Heart left ventricle (tissue), 16 donors: ENCODE results near the gene CIPC. TPM values are rescaled to one million over a fixed set of nuclear protein-coding genes. Genes with fewer than 3 reads are reported as not detected.

Experiments
- ATAC-seq, 4 donors: fragments of 200-7000 bp; cut with Tn5 transposase; one replicate each; pipeline ENCODE4 v1.9.1; 2020 to 2022; ENCODE audit warnings: moderate library complexity in 4 of 4, mild to moderate bottlenecking in 3 of 4, moderate number of reproducible peaks in 1 of 4
- DNase-seq, 5 donors: peaks; one replicate each; pipeline ENCODE4 v3.0.0-alpha.2; 2020
- H3K27ac ChIP-seq, 12 donors: fragments of 200-600 bp; sonication (generic) in 4 of 12; one replicate each; pipeline versions ENCODE4 v1.5.0 to v1.8.0; 2016 to 2022; ENCODE audit warnings: mild to moderate bottlenecking in 2 of 12
- H3K27me3 ChIP-seq, 9 donors: fragments of 200-600 bp; sonication (generic) in 2 of 9; one replicate each; pipeline versions ENCODE4 v1.5.1 to v1.8.0; 2016 to 2022; ENCODE audit warnings: mild to moderate bottlenecking in 3 of 9
- H3K36me3 ChIP-seq, 9 donors: fragments of 200-600 bp; sonication (generic) in 2 of 9; one replicate each; pipeline versions ENCODE4 v1.5.0 to v1.8.0; 2018 to 2022; ENCODE audit warnings: mild to moderate bottlenecking in 2 of 9
- H3K4me1 ChIP-seq, 12 donors: fragments of 200-600 bp; sonication (generic) in 4 of 12; one replicate each; pipeline versions ENCODE4 v1.5.0 to v1.8.0; 2016 to 2022; ENCODE audit warnings: mild to moderate bottlenecking in 3 of 12
- H3K4me3 ChIP-seq, 12 donors: fragments of 200-600 bp; sonication (generic) in 4 of 12; one replicate each; pipeline versions ENCODE4 v1.5.0 to v1.8.0; 2017 to 2022; ENCODE audit warnings: mild to moderate bottlenecking in 9 of 12, moderate library complexity in 4 of 12
- H3K9me3 ChIP-seq, 12 donors: fragments of 200-600 bp; sonication (generic) in 4 of 12; one replicate each; pipeline versions ENCODE4 v1.5.0 to v1.8.0; 2016 to 2022; ENCODE audit warnings: mild to moderate bottlenecking in 1 of 12
- POLR2A ChIP-seq, 2 donors: fragments of 450-650 bp; IDR thresholded peaks; one replicate each; pipeline ENCODE4 v1.6.1; 2017; ENCODE audit warnings: antibody characterized with exemption in 2 of 2, mild to moderate bottlenecking in 2 of 2, moderate library complexity in 2 of 2
- WGBS, 4 donors: extraction: QIAGEN DNeasy Blood & Tissue Kit in 2 of 4; methylation state at CpG; one replicate each; pipeline versions ENCODE4 v1.1.5 to v1.1.7; 2013 to 2018; 5-methylcytosine and 5-hydroxymethylcytosine counted together
- intact Hi-C, 10 donors: fragments of 100-400 bp; cut with DNase I; formaldehyde crosslinking; loops; one replicate each; pipeline versions ENCODE4 v1.11.1 to v1.14.2; 2022
- polyA plus RNA-seq, 2 donors: library from polyadenylated mRNA; stranded (reverse); fragments of 200-250 nt; gene quantifications; one replicate each; pipeline ENCODE4 v1.2.3, GENCODE V29; 2013
- total RNA-seq, 9 donors: library from RNA; depleted of rRNA in 2 of 9; stranded (reverse); fragments of >200 nt in 2 of 9; fragmentation: NEBNext Ultra II Directional in 3 of 9; extraction: Animal tissue kit (Norgen Biotek cat#: 25700) in 3 of 9; gene quantifications; one replicate each; pipeline versions ENCODE4 v1.1.0 to v1.2.4, GENCODE V29; 2016 to 2023
- TF ChIP-seq, protein P1 (sequence below), 12 donors: fragments of 200-600 bp; sonication (generic) in 4 of 12; IDR thresholded peaks; one replicate each; pipeline versions ENCODE4 v1.5.0 to v1.8.0; 2018 to 2022; ENCODE audit warnings: antibody characterized with exemption in 12 of 12, mild to moderate bottlenecking in 5 of 12
- donor health status: ischemic (EF 13 %, LVEDD 7.1; RV severe dilation, severe dysfunction).
- donor health status: healthy with polysubstance abuse.
- donor health status: DM: no; HTN: yes; CAD: no.
- donor health status: DM: no; HTN: no; CAD: no.
- donor health status: ischemic (EF 25% LVEDD 6.9; RV normal size, moderate dysfunction).
- donor health status: ischemic (EF 25% LVEDD 5.7; RV mildly dilated, moderate dysfunction).
- donor health status: healthy.
- donor health status: DM: yes; HTN: yes; CAD: no.
- donor health status: ischemic (EF 35%, LVEDD 5.7; RV mildly dilated, moderate dysfunction).
- donor health status: nonischemic (EF 11% LVEDD 7.7; RV severe dilation, severe dysfunction).
- donor health status: DM: yes; HTN: yes; CAD: no.
- donor health status: PGD.
- donor health status: ischemic (EF 29% LVEDD 5.4; RV normal size, mild dysfunction).
- donor health status: nonischemic (EF 23%, LVEDD 6.1; RV moderate dilation, normal function).

The CIPC gene
- total and polyA plus RNA-seq, 11 donors, result 10.9 to 85.9 (median 61.3) TPM

DNA sequence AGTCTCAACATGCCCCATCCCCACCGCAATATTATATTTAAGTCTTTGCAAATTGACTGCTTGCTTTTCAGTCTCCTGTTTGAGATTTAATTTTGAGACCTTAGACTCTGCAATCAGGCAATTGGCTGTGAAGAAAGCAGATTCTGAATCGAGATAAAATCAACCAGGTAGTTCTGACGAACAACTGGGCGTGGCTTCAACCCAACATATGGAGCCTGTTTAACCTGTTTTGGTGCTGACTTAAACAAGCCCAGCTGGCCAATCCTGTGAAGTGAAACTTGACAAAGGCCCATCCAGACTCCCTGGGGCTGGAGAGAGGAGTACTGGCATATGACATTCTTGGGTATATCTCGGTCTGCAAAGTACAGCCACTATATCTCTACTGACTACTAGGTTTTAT, 9.8 kb upstream of the CIPC start:
- H3K36me3 ChIP-seq, result no peaks in the 10 kb centered on the region
- no peaks in the 10 kb centered on the region for H3K27me3 ChIP-seq
- 72 to 79% (median 74%) methylated on average over 5 of the region's 5 CpGs for WGBS, 4 donors
- intact Hi-C loops, result no loop called here
- H3K27ac ChIP-seq, result no peak overlapping the region
- no peak for ATAC-seq
- H3K4me3 ChIP-seq, result no peak overlapping the region
- TF ChIP-seq, protein P1, sequence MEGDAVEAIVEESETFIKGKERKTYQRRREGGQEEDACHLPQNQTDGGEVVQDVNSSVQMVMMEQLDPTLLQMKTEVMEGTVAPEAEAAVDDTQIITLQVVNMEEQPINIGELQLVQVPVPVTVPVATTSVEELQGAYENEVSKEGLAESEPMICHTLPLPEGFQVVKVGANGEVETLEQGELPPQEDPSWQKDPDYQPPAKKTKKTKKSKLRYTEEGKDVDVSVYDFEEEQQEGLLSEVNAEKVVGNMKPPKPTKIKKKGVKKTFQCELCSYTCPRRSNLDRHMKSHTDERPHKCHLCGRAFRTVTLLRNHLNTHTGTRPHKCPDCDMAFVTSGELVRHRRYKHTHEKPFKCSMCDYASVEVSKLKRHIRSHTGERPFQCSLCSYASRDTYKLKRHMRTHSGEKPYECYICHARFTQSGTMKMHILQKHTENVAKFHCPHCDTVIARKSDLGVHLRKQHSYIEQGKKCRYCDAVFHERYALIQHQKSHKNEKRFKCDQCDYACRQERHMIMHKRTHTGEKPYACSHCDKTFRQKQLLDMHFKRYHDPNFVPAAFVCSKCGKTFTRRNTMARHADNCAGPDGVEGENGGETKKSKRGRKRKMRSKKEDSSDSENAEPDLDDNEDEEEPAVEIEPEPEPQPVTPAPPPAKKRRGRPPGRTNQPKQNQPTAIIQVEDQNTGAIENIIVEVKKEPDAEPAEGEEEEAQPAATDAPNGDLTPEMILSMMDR (IDR thresholded peaks at IDR 0.05), result no peak
- no peak for TF ChIP-seq POLR2A (IDR thresholded peaks at IDR 0.05)
- DNase-seq, result no peak
- peaks cover 0 to 8% (median 0%) of the 10 kb centered on the region in 12 donors for H3K4me1 ChIP-seq
- H3K9me3 ChIP-seq, result peaks cover 0 to 18% (median 11%) of the 10 kb centered on the region in 12 donors

GRCh38 chr14:77088645-77089044, 9.4 kb upstream of the CIPC start:
- DNase-seq (no peak), ATAC-seq (no peak)
- peaks cover 0 to 8% (median 0%) of the 10 kb centered on the region in 12 donors for H3K4me1 ChIP-seq
- H3K9me3 ChIP-seq, result peaks cover 0 to 18% (median 11%) of the 10 kb centered on the region in 12 donors
- no peak overlapping the region for H3K27ac ChIP-seq
- intact Hi-C loops, result no loop called here
- H3K27me3 ChIP-seq, result no peaks in the 10 kb centered on the region
- 80 to 91% (median 88%) methylated on average over 2 of the region's 2 CpGs for WGBS, 4 donors
- H3K4me3 ChIP-seq, result no peak overlapping the region
- no peaks in the 10 kb centered on the region for H3K36me3 ChIP-seq
- TF ChIP-seq POLR2A (IDR thresholded peaks at IDR 0.05), result no peak
- TF ChIP-seq, protein P1 (IDR thresholded peaks at IDR 0.05), result no peak

GRCh38 chr14:77091518-77091917, 6.5 kb upstream of the CIPC start:
- TF ChIP-seq, protein P1 (IDR thresholded peaks at IDR 0.05), result no peak
- TF ChIP-seq POLR2A (IDR thresholded peaks at IDR 0.05), result no peak
- no peak overlapping the region for H3K27ac ChIP-seq

GRCh38 chr14:77092676-77093075, 5.4 kb upstream of the CIPC start:
- whole genome bisulfite sequencing, 4 donors, result 92 to 96% (median 94%) methylated on average over 3 of the region's 3 CpGs
- ATAC-seq, result no peak
- no peaks in the 10 kb centered on the region for H3K36me3 ChIP-seq

More at GRCh38 chr14:77091518-77091917, 6.5 kb upstream of the CIPC start:
- ATAC-seq, result no peak
- Histone ChIP-seq H3K4me1 (peaks cover 0 to 15% (median 4%) of the 10 kb centered on the region in 12 donors), H3K9me3 (peaks cover 0 to 18% (median 11%) of the 10 kb centered on the region in 12 donors), H3K4me3 (no peak overlapping the region), H3K27me3 (no peaks in the 10 kb centered on the region), H3K36me3 (no peaks in the 10 kb centered on the region)
- intact Hi-C loops, result loop anchor here in 2 of 10 donors (5.0 to 10.0 kb wide), 4 partner anchors 67 to 377 kb away; partner anchors contain the start of gene IRF2BPL (in 1 of the 2)
- no peak for DNase-seq

More at GRCh38 chr14:77092676-77093075, 5.4 kb upstream of the CIPC start:
- Histone ChIP-seq H3K4me1 (peaks cover 0 to 21% (median 11%) of the 10 kb centered on the region in 12 donors), H3K9me3 (peaks cover 0 to 18% (median 11%) of the 10 kb centered on the region in 12 donors), H3K4me3 (no peak overlapping the region), H3K27me3 (no peaks in the 10 kb centered on the region), H3K27ac (no peak overlapping the region)
- TF ChIP-seq POLR2A (IDR thresholded peaks at IDR 0.05), result no peak
- TF ChIP-seq, protein P1 (IDR thresholded peaks at IDR 0.05), result no peak
- DNase-seq, result no peak
- intact Hi-C loops, result loop anchor here in 2 of 10 donors (5.0 to 10.0 kb wide), 4 partner anchors 68 to 378 kb away; partner anchors contain the start of gene IRF2BPL (in 1 of the 2)
